Spleen (tissue), 11 donors: ENCODE data around the gene HSPA9. TPM values are rescaled to one million over a fixed set of nuclear protein-coding genes. Genes with fewer than 3 reads are reported as not detected.

ENCODE experiments used
- DNase-seq: peaks from one replicate; pipeline ENCODE4 v3.0.0-alpha.2; 2020
- H3K27ac ChIP-seq, 8 donors: fragments of 200-600 bp; sonication (generic) in 7 of 8; 1 replicate in 4 of 8; 2 replicates in 4 of 8; pipeline versions ENCODE4 v1.5.0 to v1.8.0; 2016 to 2021; ENCODE audit warnings: inconsistent platforms in 4 of 8, mild to moderate bottlenecking in 4 of 8, moderate library complexity in 1 of 8
- H3K27me3 ChIP-seq, 7 donors: fragments of 200-600 bp; sonication (generic) in 6 of 7; replicated peaks in 1 of 7; 1 replicate in 4 of 7; 2 replicates in 3 of 7; pipeline versions ENCODE4 v1.5.0 to v1.8.0; 2016 to 2021; ENCODE audit warnings: inconsistent platforms in 3 of 7, mild to moderate bottlenecking in 1 of 7
- H3K36me3 ChIP-seq, 6 donors: fragments of 200-600 bp; sonication (generic) in 5 of 6; 1 replicate in 4 of 6; 2 replicates in 2 of 6; pipeline versions ENCODE4 v1.5.0 to v1.8.0; 2016 to 2021; ENCODE audit warnings: inconsistent platforms in 2 of 6
- H3K4me1 ChIP-seq, 6 donors: fragments of 200-600 bp; sonication (generic) in 5 of 6; 1 replicate in 3 of 6; 2 replicates in 3 of 6; pipeline versions ENCODE4 v1.5.0 to v1.8.0; 2016 to 2021; ENCODE audit warnings: inconsistent platforms in 3 of 6
- H3K4me3 ChIP-seq, 8 donors: fragments of 200-600 bp; sonication (generic) in 7 of 8; 1 replicate in 4 of 8; 2 replicates in 4 of 8; pipeline versions ENCODE4 v1.5.0 to v1.8.0; 2016 to 2021; ENCODE audit warnings: inconsistent platforms in 4 of 8, mild to moderate bottlenecking in 4 of 8, moderate library complexity in 2 of 8
- H3K9me3 ChIP-seq, 8 donors: fragments of 200-600 bp; sonication (generic) in 7 of 8; 1 replicate in 4 of 8; 2 replicates in 4 of 8; pipeline versions ENCODE4 v1.5.0 to v1.8.0; 2016 to 2021; ENCODE audit warnings: inconsistent platforms in 4 of 8
- POLR2A ChIP-seq, 3 donors: fragments of 450-650 bp; IDR thresholded peaks; one replicate each; pipeline ENCODE4 v1.5.1; 2017; ENCODE audit warnings: antibody characterized with exemption in 3 of 3, mild to moderate bottlenecking in 1 of 3
- POLR2AphosphoS5 ChIP-seq, 3 donors: sonication (generic); formaldehyde crosslinking; IDR thresholded peaks; one replicate each; pipeline ENCODE4 v1.5.1; 2017; ENCODE audit warnings: antibody characterized with exemption in 3 of 3
- WGBS, 5 donors: extraction: QIAGEN DNeasy Blood & Tissue Kit in 3 of 5; methylation state at CpG; one replicate each; pipeline versions ENCODE4 v1.1.5 to v1.1.7; 2013 to 2018; 5-methylcytosine and 5-hydroxymethylcytosine counted together
- intact Hi-C: fragments of 100-400 bp; cut with DNase I; formaldehyde crosslinking; loops from one replicate; pipeline ENCODE4 v1.15.0; 2023; ENCODE audit warnings: low total_unique reads
- polyA plus RNA-seq, 3 donors: library from polyadenylated mRNA; stranded (reverse); fragments of 200-250 nt; gene quantifications; one replicate each; pipeline ENCODE4 v1.2.1, GENCODE V29; 2013
- total RNA-seq, 7 donors: library from RNA; depleted of rRNA in 3 of 7; stranded (reverse); fragments of >200 nt in 3 of 7; fragmentation: NEBNext Ultra II Directional in 4 of 7; extraction: Animal tissue kit (Norgen Biotek cat#: 25700) in 4 of 7; gene quantifications; one replicate each; pipeline versions ENCODE4 v1.1.0 to v1.2.1, GENCODE V29; 2016 to 2021
- TF ChIP-seq, protein P1 (sequence below), 11 experiments: fragments of 200-600 bp in 7 of 11; fragments of 450-650 bp in 4 of 11; sonication (generic) in 4 of 11; IDR thresholded peaks in 8 of 11; conservative IDR thresholded peaks in 3 of 11; 1 replicate in 7 of 11; 2 replicates in 4 of 11; pipeline versions ENCODE4 v1.4.0 to v1.8.0; 2016 to 2021; ENCODE audit warnings: antibody characterized with exemption in 11 of 11, inconsistent platforms in 4 of 11, mild to moderate bottlenecking in 1 of 11
- donor health status: healthy with polysubstance abuse.
- donor health status: DM: no; HTN: no; CAD: no; lungs with moderate emphysema.
- donor health status: DM: no; HTN: no; CAD: no.
- donor health status: Bipolar disorder and iron deficiency.
- donor health status: healthy.
- donor health status: DM: no; HTN: no; CAD: no.
- donor health status: DM: yes; HTN: yes; CAD: no.

The HSPA9 gene
- total and polyA plus RNA-seq, 10 donors: 50.4 to 187 (median 140) TPM

- Histone ChIP-seq H3K27me3 (no peaks in the 10 kb centered on the region), H3K27ac (no peak overlapping the region), H3K9me3 (no peaks in the 10 kb centered on the region), H3K4me3 (no peak overlapping the region), H3K4me1 (peaks cover 23 to 100% (median 59%) of the 10 kb centered on the region in 6 donors), H3K36me3 (peaks cover 0 to 60% (median 6%) of the 10 kb centered on the region in 6 donors)
- intact Hi-C loops: no loop called here
- WGBS, 5 donors: 54 to 80% (median 70%) methylated on average over 2 of the region's 2 CpGs
- TF ChIP-seq POLR2AphosphoS5 (IDR thresholded peaks at IDR 0.05) (no peak), POLR2A (IDR thresholded peaks at IDR 0.05) (no peak)
- TF ChIP-seq, protein P1, sequence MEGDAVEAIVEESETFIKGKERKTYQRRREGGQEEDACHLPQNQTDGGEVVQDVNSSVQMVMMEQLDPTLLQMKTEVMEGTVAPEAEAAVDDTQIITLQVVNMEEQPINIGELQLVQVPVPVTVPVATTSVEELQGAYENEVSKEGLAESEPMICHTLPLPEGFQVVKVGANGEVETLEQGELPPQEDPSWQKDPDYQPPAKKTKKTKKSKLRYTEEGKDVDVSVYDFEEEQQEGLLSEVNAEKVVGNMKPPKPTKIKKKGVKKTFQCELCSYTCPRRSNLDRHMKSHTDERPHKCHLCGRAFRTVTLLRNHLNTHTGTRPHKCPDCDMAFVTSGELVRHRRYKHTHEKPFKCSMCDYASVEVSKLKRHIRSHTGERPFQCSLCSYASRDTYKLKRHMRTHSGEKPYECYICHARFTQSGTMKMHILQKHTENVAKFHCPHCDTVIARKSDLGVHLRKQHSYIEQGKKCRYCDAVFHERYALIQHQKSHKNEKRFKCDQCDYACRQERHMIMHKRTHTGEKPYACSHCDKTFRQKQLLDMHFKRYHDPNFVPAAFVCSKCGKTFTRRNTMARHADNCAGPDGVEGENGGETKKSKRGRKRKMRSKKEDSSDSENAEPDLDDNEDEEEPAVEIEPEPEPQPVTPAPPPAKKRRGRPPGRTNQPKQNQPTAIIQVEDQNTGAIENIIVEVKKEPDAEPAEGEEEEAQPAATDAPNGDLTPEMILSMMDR (IDR thresholded peaks at IDR 0.05 in 8 of 11, conservative IDR thresholded peaks at IDR 0.05 in 3 of 11): no peak
- no peak for DNase-seq
Observed at GRCh38 chr5:138536215-138536614, 39.0 kb downstream of the HSPA9 start.

DNA sequence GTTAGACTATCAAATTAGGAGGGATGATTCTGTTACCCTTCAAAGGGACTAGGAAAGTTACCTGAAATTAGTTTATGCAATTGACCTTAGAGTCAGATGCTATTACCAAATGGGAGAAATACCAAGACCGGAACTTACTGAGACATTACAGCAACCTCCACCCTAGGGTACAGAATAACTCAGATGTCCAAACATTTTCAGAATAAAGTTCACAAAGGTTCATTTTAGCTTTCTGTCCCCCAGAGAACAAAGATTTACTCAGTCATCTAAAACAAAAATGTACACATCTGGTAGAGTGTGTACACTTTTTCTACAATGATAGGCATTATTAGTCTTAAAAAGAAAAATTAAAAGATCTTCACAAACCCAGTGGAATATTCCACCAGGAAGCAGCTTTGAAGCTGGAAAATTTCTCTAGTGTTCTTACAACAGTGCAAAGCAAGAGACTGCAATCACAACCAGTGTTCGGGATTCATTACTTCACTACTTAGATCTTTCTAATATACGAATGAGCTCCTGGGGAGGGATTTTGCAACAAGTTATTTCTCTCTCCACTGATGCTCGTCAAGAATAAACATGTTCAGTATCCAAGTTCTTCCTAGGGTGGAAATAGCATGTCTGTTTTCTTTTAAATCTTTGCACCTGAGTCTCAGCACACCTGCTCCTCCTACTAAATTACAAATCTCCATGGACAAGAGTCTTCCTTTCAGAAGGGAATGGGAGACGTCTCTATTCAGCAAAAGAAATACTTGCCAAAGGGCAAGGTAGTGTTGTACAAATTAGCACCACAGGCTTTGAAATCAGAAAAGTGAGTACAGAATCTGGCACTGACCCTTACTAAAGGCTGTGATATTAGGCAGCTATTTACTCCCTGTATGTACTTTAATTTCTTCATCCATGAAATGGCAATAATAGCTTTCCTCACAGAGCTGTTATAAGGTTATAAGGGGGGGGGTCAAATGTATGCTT, 40.9 kb downstream of the HSPA9 start:
- peaks cover 4 to 100% (median 49%) of the 10 kb centered on the region in 6 donors for H3K4me1 ChIP-seq
- peaks cover 0 to 72% (median 6%) of the 10 kb centered on the region in 6 donors for H3K36me3 ChIP-seq
- no peak for DNase-seq
- 69 to 89% (median 76%) methylated on average over 5 of the region's 5 CpGs for WGBS, 5 donors
- peak overlapping the region in 6 of 8 donors; percentile 9 to 74 (median 65) for H3K27ac ChIP-seq
- intact Hi-C loops: no loop called here
- no peak overlapping the region for H3K4me3 ChIP-seq
- no peak for TF ChIP-seq POLR2A (IDR thresholded peaks at IDR 0.05)
- TF ChIP-seq POLR2AphosphoS5 (IDR thresholded peaks at IDR 0.05): no peak
- H3K27me3 ChIP-seq: no peaks in the 10 kb centered on the region
- no peaks in the 10 kb centered on the region for H3K9me3 ChIP-seq

DNA sequence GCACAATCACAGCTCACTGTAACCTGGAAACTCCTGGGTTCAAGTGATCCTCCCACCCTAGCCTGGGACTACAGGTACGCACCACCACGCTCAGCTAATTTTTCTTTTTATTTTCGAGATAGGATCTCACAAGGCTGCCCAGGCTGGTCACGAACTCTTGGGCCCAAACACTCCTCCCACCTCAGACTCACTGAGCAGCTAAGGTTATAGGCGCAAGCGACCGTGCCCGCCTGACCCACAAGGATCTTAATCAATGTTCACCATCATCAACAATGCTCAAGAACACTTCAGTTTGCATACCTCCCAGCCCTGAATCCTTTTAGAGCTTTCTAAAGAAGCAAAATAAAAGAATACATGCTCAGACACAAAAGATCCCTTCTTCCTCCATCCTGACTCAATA, 45.4 kb downstream of the HSPA9 start:
- no peaks in the 10 kb centered on the region for H3K9me3 ChIP-seq
- intact Hi-C loops: no loop called here
- no peak overlapping the region for H3K4me3 ChIP-seq
- no peaks in the 10 kb centered on the region for H3K27me3 ChIP-seq
- peaks cover 0 to 82% (median 0%) of the 10 kb centered on the region in 6 donors for H3K36me3 ChIP-seq
- no peak overlapping the region for H3K27ac ChIP-seq
- TF ChIP-seq POLR2A (IDR thresholded peaks at IDR 0.05): no peak
- TF ChIP-seq POLR2AphosphoS5 (IDR thresholded peaks at IDR 0.05): no peak
- TF ChIP-seq, protein P1 (IDR thresholded peaks at IDR 0.05 in 8 of 11, conservative IDR thresholded peaks at IDR 0.05 in 3 of 11): no peak
- no peak for DNase-seq
- H3K4me1 ChIP-seq: peaks cover 0 to 84% (median 32%) of the 10 kb centered on the region in 6 donors
- 93 to 95% (median 95%) methylated on average over 8 of the region's 8 CpGs for WGBS, 5 donors

- TF ChIP-seq POLR2A (IDR thresholded peaks at IDR 0.05): no peak
- TF ChIP-seq, protein P1 (IDR thresholded peaks at IDR 0.05 in 8 of 11, conservative IDR thresholded peaks at IDR 0.05 in 3 of 11): no peak
- no peak for TF ChIP-seq POLR2AphosphoS5 (IDR thresholded peaks at IDR 0.05)
- Histone ChIP-seq H3K27ac (no peak overlapping the region), H3K27me3 (no peaks in the 10 kb centered on the region), H3K4me3 (no peak overlapping the region), H3K4me1 (peaks cover 0 to 81% (median 32%) of the 10 kb centered on the region in 6 donors), H3K36me3 (peaks cover 0 to 79% (median 0%) of the 10 kb centered on the region in 6 donors), H3K9me3 (no peaks in the 10 kb centered on the region)
- DNase-seq: no peak
- WGBS, 5 donors: 85 to 92% (median 86%) methylated on average over 7 of the region's 7 CpGs
- intact Hi-C loops: no loop called here
Observed at GRCh38 chr5:138528744-138529469, 46.3 kb downstream of the HSPA9 start.
